ENCODE measurements around the gene IGSF21.

DNA sequence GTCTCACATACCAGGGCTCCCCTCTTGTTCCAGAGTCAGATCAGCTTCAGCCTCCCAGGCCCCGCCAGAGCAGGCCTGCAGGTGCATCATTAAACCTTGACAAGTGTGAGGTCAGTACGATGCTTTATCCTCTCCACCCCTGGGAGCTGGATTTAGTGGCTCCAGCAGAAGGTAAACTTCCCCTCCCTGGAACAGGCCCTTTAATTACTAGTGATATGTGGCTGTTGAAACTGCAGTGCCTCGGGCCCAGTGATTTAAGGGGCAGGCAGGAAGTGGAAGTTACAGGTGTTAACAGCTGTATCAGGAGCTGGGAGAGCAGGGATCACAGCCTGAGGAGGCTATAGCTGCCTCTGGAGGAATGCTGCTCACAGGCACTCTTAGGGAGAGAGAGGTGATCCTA is 240.8 kb downstream of the IGSF21 start:
- TF ChIP-seq, protein P1, sequence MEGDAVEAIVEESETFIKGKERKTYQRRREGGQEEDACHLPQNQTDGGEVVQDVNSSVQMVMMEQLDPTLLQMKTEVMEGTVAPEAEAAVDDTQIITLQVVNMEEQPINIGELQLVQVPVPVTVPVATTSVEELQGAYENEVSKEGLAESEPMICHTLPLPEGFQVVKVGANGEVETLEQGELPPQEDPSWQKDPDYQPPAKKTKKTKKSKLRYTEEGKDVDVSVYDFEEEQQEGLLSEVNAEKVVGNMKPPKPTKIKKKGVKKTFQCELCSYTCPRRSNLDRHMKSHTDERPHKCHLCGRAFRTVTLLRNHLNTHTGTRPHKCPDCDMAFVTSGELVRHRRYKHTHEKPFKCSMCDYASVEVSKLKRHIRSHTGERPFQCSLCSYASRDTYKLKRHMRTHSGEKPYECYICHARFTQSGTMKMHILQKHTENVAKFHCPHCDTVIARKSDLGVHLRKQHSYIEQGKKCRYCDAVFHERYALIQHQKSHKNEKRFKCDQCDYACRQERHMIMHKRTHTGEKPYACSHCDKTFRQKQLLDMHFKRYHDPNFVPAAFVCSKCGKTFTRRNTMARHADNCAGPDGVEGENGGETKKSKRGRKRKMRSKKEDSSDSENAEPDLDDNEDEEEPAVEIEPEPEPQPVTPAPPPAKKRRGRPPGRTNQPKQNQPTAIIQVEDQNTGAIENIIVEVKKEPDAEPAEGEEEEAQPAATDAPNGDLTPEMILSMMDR (IDR thresholded peaks at IDR 0.05) = no peak
- no peak for TF ChIP-seq POLR2A (IDR thresholded peaks at IDR 0.05)
- no peak for TF ChIP-seq EP300 (IDR thresholded peaks at IDR 0.05)
- no peak for TF ChIP-seq POLR2AphosphoS5 (IDR thresholded peaks at IDR 0.05)

Measured in gastroesophageal sphincter (tissue), 3 donors.